GM19193 (cell line): ENCODE measurements around the gene C1orf94.

Source experiments
- POLR2A ChIP-seq: IDR thresholded peaks from 4 replicates; pipeline ENCODE4 v1.6.1; 2011; ENCODE audit not compliant: insufficient read depth, insufficient read length; ENCODE audit errors: extremely low read depth

The C1orf94 gene

DNA sequence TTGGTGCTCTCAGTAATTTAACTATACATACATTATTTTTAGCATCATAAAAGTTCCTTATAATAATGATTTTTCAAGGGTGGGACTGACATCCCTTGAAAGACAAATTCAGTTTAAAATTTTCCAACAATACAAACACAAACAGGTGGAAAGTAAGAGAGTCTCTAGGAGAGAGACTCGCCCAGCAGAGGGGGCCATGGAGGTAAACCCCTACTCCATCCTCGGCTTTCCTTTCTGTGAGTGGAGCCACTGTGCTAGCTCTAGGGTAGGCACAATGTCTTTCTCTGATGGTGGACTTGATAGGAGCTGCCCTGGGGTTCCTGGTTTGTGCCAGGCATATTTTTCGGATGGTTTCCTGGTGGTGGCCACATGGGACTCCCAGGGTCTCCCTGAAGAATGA, 20.0 kb upstream of the C1orf94 start:
- TF ChIP-seq POLR2A = no peak

DNA sequence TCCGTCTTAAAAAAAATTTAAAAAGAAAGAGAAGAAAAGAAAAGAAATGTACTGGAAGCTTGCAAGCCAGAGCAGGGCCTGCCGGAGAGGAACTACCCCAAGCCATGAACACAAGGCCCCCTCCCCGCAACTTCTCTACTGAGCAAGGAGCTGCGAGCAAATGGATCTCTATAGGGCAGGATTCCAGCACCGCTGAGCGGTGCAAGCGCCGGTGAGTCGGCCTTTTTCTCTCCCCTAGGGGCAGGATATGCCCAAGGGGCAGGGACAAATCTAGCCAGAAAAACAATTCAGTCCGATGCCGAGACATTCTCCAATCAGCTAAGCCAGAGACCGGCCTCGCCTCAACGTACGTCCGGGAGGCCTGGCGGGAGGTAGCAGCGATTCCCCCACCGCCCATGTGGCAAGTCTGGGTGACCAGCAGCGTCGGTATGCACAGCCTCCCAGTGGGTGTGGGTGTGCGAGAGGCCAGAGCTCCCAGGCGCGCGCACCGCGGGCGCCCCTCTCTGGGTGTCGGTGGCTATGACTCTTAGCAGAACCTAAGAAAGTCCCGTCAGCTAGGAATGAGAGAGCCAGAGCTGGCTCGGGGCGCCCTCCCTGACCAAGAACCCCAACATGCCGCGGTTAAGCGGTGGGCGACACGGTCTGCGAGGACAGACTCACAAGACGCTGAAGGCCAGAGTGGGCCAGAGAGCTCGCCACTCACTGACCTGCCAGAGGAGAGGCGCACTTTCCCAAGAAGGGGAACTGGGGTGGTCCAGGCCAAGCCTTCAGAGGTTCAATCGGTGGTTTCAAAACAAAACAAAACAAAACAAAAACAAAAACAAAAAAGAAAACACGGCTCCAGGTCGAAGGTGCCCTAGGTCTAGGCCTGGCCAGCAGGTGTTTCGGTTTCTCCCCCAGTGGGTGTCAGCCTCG, 13.6 kb upstream of the C1orf94 start:
- TF ChIP-seq POLR2A = no peak

DNA sequence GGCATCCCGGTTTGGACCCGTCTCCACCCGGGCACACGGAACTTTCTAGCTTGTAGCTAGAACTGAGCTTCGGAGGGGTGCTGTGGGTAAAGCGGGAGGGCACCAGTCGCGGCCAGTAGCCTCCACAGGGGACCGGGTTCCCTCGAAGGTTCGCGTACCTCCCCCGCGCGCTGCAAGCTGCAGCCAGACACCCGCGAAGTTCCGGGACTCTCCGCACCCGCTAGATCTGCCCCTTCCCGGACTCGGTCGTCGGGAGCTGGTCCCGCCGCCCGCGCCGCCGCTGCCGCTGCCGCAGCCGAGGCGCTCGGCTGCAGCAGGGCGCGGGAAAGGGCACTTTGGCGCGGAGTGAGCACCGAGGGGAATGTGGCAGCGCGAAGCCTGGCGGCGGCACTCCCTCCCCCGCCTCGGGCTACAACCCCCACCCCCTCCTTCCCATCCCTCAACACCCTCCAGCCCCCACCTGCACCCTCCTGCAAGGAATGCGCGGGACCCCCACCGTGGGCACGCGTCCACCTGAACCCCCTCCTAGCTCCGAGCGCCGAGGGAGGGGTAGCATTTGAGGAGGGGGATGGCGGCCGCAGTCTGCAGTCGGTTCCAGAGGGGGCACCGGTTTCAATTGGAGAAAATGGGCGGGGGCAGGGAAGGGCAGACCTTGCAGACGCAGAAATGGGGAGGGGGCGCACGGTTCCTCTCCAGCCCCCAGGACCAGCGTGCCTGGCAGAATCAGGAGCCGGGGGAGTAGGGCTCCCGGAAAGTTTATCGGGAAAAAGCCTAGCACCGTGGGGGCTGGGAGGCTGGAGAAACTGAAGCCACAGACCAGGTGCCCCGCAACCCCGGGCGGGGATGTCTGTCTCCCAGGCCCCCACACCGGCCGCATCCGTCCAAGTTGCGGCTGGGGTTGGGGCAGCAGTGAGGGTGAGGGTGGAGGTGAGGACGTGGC, 12.6 kb upstream of the C1orf94 start:
- TF ChIP-seq POLR2A = no peak

DNA sequence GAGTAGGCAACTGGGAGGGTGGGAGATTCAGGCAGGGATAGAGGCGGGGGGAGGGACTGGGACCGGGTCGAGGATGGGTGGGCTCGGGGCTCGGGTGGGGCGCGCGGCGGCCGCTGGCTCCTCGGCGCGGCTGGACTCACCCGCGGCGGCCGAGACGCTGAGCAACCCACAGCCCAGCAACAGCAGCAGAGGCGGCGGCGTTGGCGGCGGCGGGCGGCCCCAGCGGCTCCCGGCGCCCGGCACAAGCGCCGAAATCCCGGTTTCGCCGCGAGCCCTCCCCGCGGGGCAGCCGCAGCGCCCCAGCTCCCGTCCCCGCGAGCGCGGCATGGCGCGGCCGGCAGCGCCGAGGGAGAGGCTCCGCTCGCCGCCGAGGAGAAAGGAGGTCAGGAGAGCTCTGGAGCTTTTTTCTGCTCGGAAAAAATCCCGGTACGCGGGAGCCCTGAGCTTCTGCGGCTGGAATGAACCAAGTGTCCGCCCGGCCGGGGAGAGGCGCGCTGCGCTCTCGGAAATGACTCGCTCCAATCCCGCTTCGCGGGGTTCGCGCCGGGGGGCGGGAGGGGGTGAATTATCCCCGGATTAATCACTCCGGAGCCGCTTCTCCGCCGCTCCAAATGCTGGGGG, 11.8 kb upstream of the C1orf94 start, which contains the start of gene CSMD2:
TSS of gene CSMD2 (minus strand) at position 460 of the 621 bp plus-strand sequence. CDS start at position 327, 133 bp downstream.
- TF ChIP-seq POLR2A = no peak

DNA sequence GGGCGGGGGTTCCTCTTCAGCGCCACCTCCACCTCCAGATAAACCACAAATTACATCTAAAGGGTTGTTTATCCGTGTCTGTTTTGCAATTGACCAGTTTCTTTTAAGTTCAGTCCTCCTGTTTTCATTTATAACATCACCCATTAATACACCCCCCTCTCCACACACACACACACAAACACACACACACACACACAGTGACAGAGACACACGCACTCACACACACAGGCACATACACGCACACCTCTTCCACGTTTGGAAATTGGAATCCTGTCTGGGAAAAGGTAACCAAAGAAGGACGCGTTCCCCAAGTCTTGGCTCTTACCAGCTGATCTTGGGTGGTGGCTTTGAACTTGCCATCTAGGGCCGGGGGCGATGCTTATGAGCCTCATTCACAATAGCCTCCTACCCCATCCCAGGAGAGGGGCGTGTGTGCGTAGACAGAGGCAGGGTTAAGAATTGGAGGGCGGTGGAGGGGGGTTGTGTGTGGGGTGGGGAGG, 11.2 kb upstream of the C1orf94 start:
- no peak for TF ChIP-seq POLR2A

GRCh38 chr1:34166191-34166624, 10.5 kb upstream of the C1orf94 start:
- TF ChIP-seq POLR2A = no peak

- no peak for TF ChIP-seq POLR2A
These were observed 9.9 kb upstream of the C1orf94 start for GRCh38 chr1:34166625-34167361.

DNA sequence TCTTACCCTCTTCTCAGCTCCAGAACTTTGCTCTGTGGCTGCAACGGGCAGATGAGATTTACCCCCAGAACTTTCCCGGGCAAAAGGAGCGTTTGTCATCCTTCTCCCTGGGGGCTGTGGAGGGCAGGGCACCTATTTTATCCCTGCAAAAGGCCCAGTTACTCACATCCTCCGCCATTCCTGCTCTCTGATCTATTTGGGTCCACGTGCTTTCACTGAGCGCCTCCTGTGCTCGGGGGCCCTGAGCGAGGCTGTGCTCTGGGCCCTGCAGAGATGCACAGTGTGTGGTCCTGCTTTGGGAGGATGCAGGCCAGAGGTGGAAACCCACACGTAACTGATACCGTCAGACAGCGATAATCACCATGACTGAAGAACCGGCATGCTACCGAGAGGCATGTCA, 9.3 kb upstream of the C1orf94 start:
- no peak for TF ChIP-seq POLR2A

DNA sequence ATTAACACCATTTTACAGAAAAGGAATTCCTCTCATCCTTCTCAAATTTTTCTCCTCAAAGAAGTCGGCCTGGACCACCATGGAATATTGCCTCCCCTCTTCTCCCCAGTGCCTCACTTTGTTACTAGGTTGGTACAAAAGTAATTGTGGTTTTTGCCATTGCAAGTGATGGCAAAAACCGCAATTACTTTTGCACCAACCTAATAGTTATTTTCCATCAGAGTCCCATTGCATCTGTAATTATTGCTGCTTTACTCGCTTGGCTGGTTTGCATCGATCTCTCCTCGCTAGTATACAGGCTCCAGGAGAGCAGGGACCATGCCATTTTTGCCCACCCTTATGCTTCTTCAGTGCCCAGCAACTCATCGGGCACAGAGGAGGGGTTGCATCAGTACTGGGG, 963 bp upstream of the C1orf94 start:
- TF ChIP-seq POLR2A = no peak

DNA sequence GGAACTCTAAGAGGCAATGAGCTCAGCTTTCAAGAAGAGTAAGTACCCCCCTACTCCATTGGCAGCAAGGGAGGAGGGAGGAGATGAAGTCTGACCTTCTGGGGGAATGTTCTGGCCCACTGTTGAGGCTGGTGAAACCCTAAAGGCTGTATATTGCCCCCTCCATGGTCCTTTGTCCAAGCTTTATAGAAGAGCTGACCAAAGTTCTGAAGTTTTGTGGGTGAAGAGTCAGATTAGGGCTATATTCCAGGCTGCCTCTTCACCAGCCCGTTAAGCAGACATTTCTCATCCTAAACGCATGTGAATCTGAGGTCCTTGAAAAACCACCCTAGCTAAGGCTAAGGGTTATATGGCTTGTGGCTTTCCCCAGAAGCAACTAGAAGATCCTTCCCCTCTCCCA, 1.4 kb downstream of the C1orf94 start:
- TF ChIP-seq POLR2A = no peak

- no peak for TF ChIP-seq POLR2A
These were observed 10.2 kb downstream of the C1orf94 start for GRCh38 chr1:34186741-34187494.

DNA sequence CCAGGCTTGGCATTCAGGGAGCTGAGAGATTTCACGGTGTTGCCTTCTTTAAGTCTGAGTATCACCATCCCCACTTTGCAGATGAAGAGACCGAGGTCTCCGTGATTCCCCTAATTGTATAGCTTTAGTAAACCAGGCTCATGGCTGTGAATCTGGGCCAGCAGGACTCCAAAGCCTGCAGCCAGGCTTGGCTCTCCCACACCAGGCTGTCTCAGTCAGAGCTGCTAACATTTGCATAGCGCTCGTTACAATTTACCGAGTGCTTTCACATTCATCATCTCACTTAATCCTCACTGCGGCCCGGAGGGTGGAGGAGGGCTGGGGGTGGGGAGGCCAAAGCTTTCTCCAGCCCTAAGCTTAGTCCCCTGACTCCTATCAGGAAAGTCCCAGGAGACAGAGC, 11.7 kb downstream of the C1orf94 start:
- TF ChIP-seq POLR2A = no peak

DNA sequence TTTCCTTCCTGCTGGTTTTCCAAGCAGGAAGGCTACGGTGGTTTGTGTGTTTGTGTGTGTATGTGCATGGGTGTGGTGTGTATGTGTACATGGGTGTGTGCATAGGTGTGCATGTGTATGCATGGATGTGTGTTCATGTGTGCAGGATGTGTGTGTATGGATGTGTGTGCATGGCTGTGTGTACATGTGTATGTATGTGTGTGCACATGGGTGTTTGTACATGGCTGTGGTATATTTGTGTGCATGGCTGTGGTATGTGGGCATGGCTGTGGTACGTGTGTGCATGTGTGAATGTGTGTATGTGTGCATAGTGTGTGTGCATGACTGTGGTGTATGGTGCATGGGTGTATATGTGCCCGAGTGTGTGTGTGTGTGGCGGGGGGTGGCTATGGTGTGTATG, 12.3 kb downstream of the C1orf94 start:
- TF ChIP-seq POLR2A = no peak
